Thyroid gland (tissue), 4 donors: Measurements from ENCODE around the gene CLK2. TPM values are rescaled to one million over a fixed set of nuclear protein-coding genes. Genes with fewer than 3 reads are reported as not detected.
"Not testable (repeated sequence)": the region's sequence is repeated elsewhere in the genome, so short reads cannot be mapped to it uniquely, and the experiment has no call there.

ENCODE experiments used
- DNase-seq, 2 donors: peaks; one replicate each; pipeline ENCODE4 v3.0.0-alpha.2; 2019
- H3K27ac ChIP-seq, 3 donors: fragments of 200-600 bp; sonication (generic); 1 replicate in 2 of 3; 2 replicates in 1 of 3; pipeline ENCODE4 v1.5.1; 2016 to 2019; ENCODE audit warnings: mild to moderate bottlenecking in 1 of 3, moderate library complexity in 1 of 3
- H3K27me3 ChIP-seq: fragments of 200-600 bp; sonication (generic); one replicate; pipeline ENCODE4 v1.5.1; 2019
- H3K36me3 ChIP-seq, 2 donors: fragments of 200-600 bp; sonication (generic); one replicate each; pipeline ENCODE4 v1.5.1; 2016 to 2019
- H3K4me1 ChIP-seq, 2 donors: fragments of 200-600 bp; sonication (generic); one replicate each; pipeline ENCODE4 v1.5.1; 2017 to 2019
- H3K4me3 ChIP-seq, 3 donors: fragments of 200-600 bp; sonication (generic); replicated peaks in 1 of 3; 1 replicate in 2 of 3; 2 replicates in 1 of 3; pipeline ENCODE4 v1.5.1; 2016; ENCODE audit warnings: mild to moderate bottlenecking in 1 of 3
- H3K9me3 ChIP-seq: fragments of 200-600 bp; sonication (generic); one replicate; pipeline ENCODE4 v1.5.1; 2017
- CTCF ChIP-seq, 6 experiments: fragments of 200-600 bp in 3 of 6; fragments of 450-650 bp in 3 of 6; sonication (generic) in 3 of 6; IDR thresholded peaks; one replicate each; pipeline ENCODE4 v1.5.1; 2016 to 2019; ENCODE audit warnings: antibody characterized with exemption in 6 of 6, mild to moderate bottlenecking in 2 of 6, inconsistent platforms in 1 of 6, moderate library complexity in 1 of 6
- POLR2A ChIP-seq, 2 donors: fragments of 450-650 bp; IDR thresholded peaks; one replicate each; pipeline ENCODE4 v1.6.1; 2017; ENCODE audit warnings: antibody characterized with exemption in 2 of 2, mild to moderate bottlenecking in 2 of 2, moderate library complexity in 1 of 2
- WGBS, 2 donors: methylation state at CpG; one replicate each; pipeline ENCODE4 v1.1.5; 2017; 5-methylcytosine and 5-hydroxymethylcytosine counted together
- intact Hi-C: fragments of 100-400 bp; cut with DNase I; formaldehyde crosslinking; loops from one replicate; pipeline ENCODE4 v1.15.1; 2023
- total RNA-seq, 4 donors: library from RNA; depleted of rRNA; stranded (reverse); fragments of >200 nt; gene quantifications; one replicate each; pipeline ENCODE4 v1.2.3, GENCODE V29; 2016

Gene CLK2
- total RNA-seq, 4 donors from 2014 or later = 40.0 to 61.6 (median 56.2) TPM

- no peak overlapping the region for H3K4me3 ChIP-seq
- no peaks in the 10 kb centered on the region for H3K9me3 ChIP-seq
- peaks cover 0 to 3% of the 10 kb centered on the region in 2 donors for H3K36me3 ChIP-seq
- H3K27me3 ChIP-seq = no peaks in the 10 kb centered on the region
- TF ChIP-seq CTCF (IDR thresholded peaks at IDR 0.05) (no peak), POLR2A (IDR thresholded peaks at IDR 0.05) (no peak)
- peaks cover 15 to 27% of the 10 kb centered on the region in 2 donors for H3K4me1 ChIP-seq
- no peak for DNase-seq
- WGBS, 2 donors = 72 to 77% methylated on average over 4 of the region's 4 CpGs
- H3K27ac ChIP-seq = peak overlapping the region in 1 of 3 donors; percentile 72
- intact Hi-C loops = loop anchor here (5.0 kb wide), 1 partner anchor 35 kb away; the partner anchor contains the start of genes MTX1 and THBS3
These were observed 31.5 kb downstream of the CLK2 start for GRCh38 chr1:155241841-155242264.

GRCh38 chr1:155241069-155241679, 32.1 kb downstream of the CLK2 start:
- intact Hi-C loops = loop anchor here (5.0 kb wide), 1 partner anchor 34 kb away; the partner anchor contains the start of genes MTX1 and THBS3
- H3K4me3 ChIP-seq = no peak overlapping the region
- peaks cover 15 to 27% of the 10 kb centered on the region in 2 donors for H3K4me1 ChIP-seq
- no peaks in the 10 kb centered on the region for H3K27me3 ChIP-seq
- no peaks in the 10 kb centered on the region for H3K9me3 ChIP-seq
- no peak for TF ChIP-seq POLR2A (IDR thresholded peaks at IDR 0.05)
- no peak for TF ChIP-seq CTCF (IDR thresholded peaks at IDR 0.05)
- peak overlapping the region in 1 of 3 donors; percentile 15 for H3K27ac ChIP-seq
- 17 to 18% methylated on average over 4 of the region's 4 CpGs for WGBS, 2 donors
- DNase-seq = peak; percentile 67 to 71
- peaks cover 4 to 5% of the 10 kb centered on the region in 2 donors for H3K36me3 ChIP-seq

DNA sequence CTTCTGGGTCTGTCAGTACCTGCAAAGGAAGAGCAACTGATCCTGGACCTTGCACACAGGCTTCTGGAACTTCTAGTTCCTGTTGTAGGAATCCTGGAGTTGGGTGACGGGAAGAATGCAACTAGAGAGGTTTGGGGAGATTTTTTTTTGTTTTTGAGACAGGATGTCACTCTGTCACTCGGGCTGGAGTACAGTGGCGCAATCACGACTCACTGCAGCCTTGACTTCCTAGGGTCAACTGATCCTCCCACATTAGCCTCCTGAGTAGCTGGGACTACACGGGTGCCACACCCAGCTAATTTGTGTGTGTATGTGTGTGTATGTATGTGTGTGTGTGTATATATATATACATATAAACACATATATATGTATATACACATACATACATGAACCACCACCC, 36.9 kb downstream of the CLK2 start:
- intact Hi-C loops = no loop called here
- H3K9me3 ChIP-seq = no peaks in the 10 kb centered on the region
- no peak for DNase-seq
- peaks cover 0 to 17% of the 10 kb centered on the region in 2 donors for H3K4me1 ChIP-seq
- H3K36me3 ChIP-seq = peaks cover 4 to 5% of the 10 kb centered on the region in 2 donors
- no peak overlapping the region for H3K4me3 ChIP-seq
- 88 to 90% methylated on average over 5 of the region's 5 CpGs for WGBS, 2 donors
- H3K27ac ChIP-seq = peak overlapping the region in 1 of 3 donors; percentile 43
- H3K27me3 ChIP-seq = no peaks in the 10 kb centered on the region
- no peak for TF ChIP-seq CTCF (IDR thresholded peaks at IDR 0.05)
- no peak for TF ChIP-seq POLR2A (IDR thresholded peaks at IDR 0.05)

- WGBS, 2 donors = 80 to 100% methylated on average over 1 to 6 of the region's 9 CpGs
These were observed 37.9 kb downstream of the CLK2 start for GRCh38 chr1:155235375-155235774.

DNA sequence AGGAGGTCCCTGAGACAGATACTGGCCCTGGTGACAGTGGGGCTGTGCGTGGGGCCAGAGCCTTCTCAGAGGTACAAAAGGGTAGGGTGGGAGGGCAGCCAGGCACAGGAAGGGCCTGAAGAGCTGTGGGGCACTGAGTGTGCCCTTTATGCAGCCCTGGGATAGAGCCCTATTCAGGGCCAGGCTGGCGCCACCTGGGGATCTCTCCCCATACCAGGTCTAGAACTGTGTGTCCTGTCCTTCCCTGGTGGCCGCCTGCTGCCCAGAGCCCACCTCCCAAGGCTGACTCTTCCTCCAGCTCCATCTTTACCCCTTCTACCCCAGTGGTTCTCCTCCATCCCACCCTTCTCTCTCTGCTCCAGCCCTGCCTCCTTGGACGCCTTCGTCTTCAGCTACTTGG, 39.8 kb downstream of the CLK2 start:
- intact Hi-C loops, DNase-seq, H3K36me3 ChIP-seq, H3K9me3 ChIP-seq, H3K27me3 ChIP-seq, H3K4me1 ChIP-seq, H3K4me3 ChIP-seq, H3K27ac ChIP-seq: not testable (repeated sequence)
- 100% methylated on average over 1 of the region's 5 CpGs for WGBS, 2 donors

More at GRCh38 chr1:155235375-155235774, 37.9 kb downstream of the CLK2 start:
- H3K36me3 ChIP-seq, H3K27me3 ChIP-seq, intact Hi-C loops, DNase-seq, H3K9me3 ChIP-seq, H3K4me3 ChIP-seq: not testable (repeated sequence)
- H3K27ac ChIP-seq = peak overlapping the region in 1 of 3 donors; percentile 28
- H3K4me1 ChIP-seq = peaks cover 0 to 10% of the 10 kb centered on the region in 2 donors

DNA sequence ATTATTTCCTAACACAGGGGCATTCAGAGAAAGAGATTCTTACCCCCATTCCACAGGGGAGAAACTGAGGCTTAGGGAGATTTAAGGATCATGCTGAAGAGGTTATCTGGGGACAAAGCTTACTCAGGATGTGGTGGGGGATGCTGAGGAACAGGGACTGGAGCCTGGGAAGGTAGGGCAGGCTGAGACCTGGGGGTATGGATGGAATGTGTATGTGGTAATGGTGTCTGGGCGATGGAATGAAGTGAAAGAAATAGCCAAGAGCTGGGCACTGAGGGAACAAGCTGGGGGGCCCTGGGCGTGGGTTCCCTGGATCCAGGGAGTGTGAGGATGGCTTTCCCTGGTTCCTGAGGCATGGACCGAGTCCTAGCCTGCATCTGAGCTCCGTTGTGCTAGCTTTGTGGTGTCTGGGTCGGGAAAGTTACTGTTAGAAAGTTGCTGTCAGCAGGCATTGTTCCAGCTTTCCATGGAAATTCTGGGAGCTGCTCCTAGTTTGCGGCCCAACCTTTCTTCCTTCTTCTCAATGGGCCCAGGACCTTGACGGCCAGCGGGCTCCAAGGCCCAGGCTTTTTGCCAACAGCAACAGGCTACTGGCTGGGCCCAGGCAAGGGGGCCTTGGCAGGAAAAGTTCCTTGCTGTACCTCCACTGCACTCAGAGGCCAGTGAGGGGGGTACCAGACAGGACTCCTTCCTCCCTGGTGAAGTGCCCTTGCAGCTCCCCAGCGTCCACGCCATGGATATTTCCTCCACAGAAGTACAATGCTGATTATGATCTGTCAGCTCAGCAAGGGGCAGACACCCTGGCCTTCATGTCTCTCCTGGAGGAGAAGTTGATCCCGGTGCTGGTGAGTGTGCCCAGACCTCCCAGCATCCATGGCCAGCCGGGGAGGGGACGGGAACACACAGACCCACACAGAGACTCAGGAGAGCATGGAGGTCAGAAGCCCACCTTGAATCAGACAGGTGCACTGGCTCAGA, 41.0 kb downstream of the CLK2 start:
- H3K4me3 ChIP-seq, H3K9me3 ChIP-seq, H3K27me3 ChIP-seq, H3K36me3 ChIP-seq, intact Hi-C loops: not testable (repeated sequence)
- 43 to 56% methylated on average over 7 to 8 of the region's 13 CpGs for WGBS, 2 donors
- H3K27ac ChIP-seq = peak overlapping the region; percentile 17 to 59 (median 41)
- peak; percentile 75 to 77 for DNase-seq
- H3K4me1 ChIP-seq = peaks cover 0 to 15% of the 10 kb centered on the region in 2 donors

DNA sequence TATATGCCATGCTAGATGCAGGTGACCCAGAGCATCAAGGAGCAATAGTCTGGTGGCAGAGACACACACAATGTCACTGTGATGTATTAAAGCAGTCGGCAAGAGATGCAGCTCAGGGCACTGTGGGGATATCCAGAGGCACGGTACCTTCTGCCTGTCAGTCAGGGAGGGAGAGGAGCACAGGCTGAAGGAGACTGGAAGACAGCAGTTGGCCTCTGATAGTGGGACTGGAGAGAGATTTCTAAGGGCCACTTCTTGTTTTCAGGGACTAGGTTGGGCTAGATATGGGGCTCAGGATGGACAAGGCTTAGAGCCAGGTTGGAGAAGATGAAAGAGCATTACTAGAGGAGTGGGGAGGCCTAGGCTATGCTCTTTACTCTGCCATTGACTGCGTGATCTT, 42.0 kb downstream of the CLK2 start:
- H3K4me1 ChIP-seq = peaks cover 8 to 21% of the 10 kb centered on the region in 2 donors
- DNase-seq, intact Hi-C loops, H3K4me3 ChIP-seq, H3K36me3 ChIP-seq, H3K27me3 ChIP-seq, H3K9me3 ChIP-seq: not testable (repeated sequence)
- 57 to 83% methylated on average over 3 of the region's 3 CpGs for WGBS, 2 donors
- peak overlapping the region in 1 of 3 donors; percentile 59 for H3K27ac ChIP-seq
